GM12892 (cell line): ENCODE measurements around the gene GALNT14.

ENCODE experiments used
- POLR2A ChIP-seq: IDR thresholded peaks from 2 replicates; pipeline ENCODE4 v1.6.1; 2011; ENCODE audit warnings: low read depth, low read length, control low read depth
- POLR2AphosphoS5 ChIP-seq: IDR thresholded peaks from 2 replicates; pipeline ENCODE4 v1.6.1; 2011; ENCODE audit warnings: low read depth, low read length, control low read depth
- TAF1 ChIP-seq: IDR thresholded peaks from 2 replicates; pipeline ENCODE4 v1.6.1; 2011; ENCODE audit warnings: low read depth, mild to moderate bottlenecking, control low read depth, low read length, borderline replicate concordance

DNA sequence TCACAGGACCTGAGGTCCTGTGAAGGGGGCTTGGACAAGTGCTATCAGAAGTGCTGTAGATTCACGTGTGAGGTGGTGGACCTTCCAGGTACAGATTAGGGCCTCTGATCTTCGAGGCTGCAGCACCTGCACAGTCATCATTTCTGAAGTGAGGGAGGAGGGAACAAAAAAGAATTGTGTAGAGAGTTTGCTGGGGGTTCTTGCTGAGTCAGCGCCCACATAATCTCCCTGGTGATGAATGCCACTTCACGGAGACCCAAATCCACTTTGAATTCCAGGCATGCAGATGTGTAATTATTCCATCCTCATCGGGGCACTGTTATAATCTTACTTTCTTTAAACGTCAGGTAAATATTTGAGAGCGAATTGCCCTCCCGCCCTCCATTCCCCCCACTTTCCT lies 202.4 kb downstream of the GALNT14 start:
- TF ChIP-seq POLR2A (no peak), POLR2AphosphoS5 (no peak), TAF1 (no peak)
